ENCODE measurements around the gene PLIN4.

DNA sequence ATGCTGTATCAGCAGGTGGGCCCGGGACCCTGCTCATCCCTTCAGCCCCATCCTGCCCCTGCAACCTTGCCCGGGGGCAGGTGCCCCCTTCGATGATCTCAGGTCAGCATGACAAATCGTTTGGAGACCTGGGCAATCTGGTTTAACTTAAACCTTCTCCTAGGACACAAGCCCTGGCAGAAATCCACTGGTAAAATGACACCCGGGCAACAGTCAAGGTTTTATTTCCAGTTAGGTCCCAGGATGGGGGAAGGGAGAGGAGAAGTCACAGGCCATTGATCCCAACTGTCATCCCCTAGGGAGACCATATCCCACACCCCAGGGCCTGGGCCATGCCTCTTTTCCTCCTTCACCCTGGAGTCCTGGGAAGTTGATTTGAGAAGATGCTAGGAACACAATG is 18.5 kb upstream of the PLIN4 start:
- TF ChIP-seq, protein P1, sequence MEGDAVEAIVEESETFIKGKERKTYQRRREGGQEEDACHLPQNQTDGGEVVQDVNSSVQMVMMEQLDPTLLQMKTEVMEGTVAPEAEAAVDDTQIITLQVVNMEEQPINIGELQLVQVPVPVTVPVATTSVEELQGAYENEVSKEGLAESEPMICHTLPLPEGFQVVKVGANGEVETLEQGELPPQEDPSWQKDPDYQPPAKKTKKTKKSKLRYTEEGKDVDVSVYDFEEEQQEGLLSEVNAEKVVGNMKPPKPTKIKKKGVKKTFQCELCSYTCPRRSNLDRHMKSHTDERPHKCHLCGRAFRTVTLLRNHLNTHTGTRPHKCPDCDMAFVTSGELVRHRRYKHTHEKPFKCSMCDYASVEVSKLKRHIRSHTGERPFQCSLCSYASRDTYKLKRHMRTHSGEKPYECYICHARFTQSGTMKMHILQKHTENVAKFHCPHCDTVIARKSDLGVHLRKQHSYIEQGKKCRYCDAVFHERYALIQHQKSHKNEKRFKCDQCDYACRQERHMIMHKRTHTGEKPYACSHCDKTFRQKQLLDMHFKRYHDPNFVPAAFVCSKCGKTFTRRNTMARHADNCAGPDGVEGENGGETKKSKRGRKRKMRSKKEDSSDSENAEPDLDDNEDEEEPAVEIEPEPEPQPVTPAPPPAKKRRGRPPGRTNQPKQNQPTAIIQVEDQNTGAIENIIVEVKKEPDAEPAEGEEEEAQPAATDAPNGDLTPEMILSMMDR (IDR thresholded peaks at IDR 0.05; ENCODE audit: low read depth, low read length, poor library complexity, severe bottlenecking): no peak
- no peak for TF ChIP-seq EZH2phosphoT487 (IDR thresholded peaks at IDR 0.05; ENCODE audit: borderline replicate concordance, low read length)
